Measurements from ENCODE around the gene SCNN1G.
A peak's percentile ranks its signal among the peaks of the same experiment; 100 is the strongest.

SCNN1G gene

GRCh38 chr16:23223368-23223767, 40.8 kb downstream of the SCNN1G start:
- DNase-seq (ENCODE audit: low read depth), result no peak
- H3K4me3 ChIP-seq (ENCODE audit: low read depth, low read length), result no peak overlapping the region
- no peak for TF ChIP-seq CTCF (IDR thresholded peaks at IDR 0.05; ENCODE audit: control insufficient read depth, extremely low read depth, insufficient read depth)

- no peak overlapping the region for H3K4me3 ChIP-seq (ENCODE audit: low read depth, low read length)
- TF ChIP-seq CTCF (IDR thresholded peaks at IDR 0.05; ENCODE audit: control insufficient read depth, extremely low read depth, insufficient read depth), result no peak
- no peak for DNase-seq (ENCODE audit: low read depth)
Observed at GRCh38 chr16:23225109-23225508, 42.6 kb downstream of the SCNN1G start.

GRCh38 chr16:23225634-23226033, 43.1 kb downstream of the SCNN1G start:
- H3K4me3 ChIP-seq (ENCODE audit: low read depth, low read length), result no peak overlapping the region
- no peak for DNase-seq (ENCODE audit: low read depth)
- TF ChIP-seq CTCF (IDR thresholded peaks at IDR 0.05; ENCODE audit: control insufficient read depth, extremely low read depth, insufficient read depth), result no peak

- no peak for TF ChIP-seq CTCF (IDR thresholded peaks at IDR 0.05; ENCODE audit: control insufficient read depth, extremely low read depth, insufficient read depth)
Observed at GRCh38 chr16:23227529-23227928, 45.0 kb downstream of the SCNN1G start.

GRCh38 chr16:23229714-23230113, 47.2 kb downstream of the SCNN1G start:
- DNase-seq (ENCODE audit: low read depth), result no peak
- H3K4me3 ChIP-seq (ENCODE audit: low read depth, low read length), result no peak overlapping the region
- no peak for TF ChIP-seq CTCF (IDR thresholded peaks at IDR 0.05; ENCODE audit: control insufficient read depth, extremely low read depth, insufficient read depth)

More at GRCh38 chr16:23227529-23227928, 45.0 kb downstream of the SCNN1G start:
- DNase-seq (ENCODE audit: low read depth), result no peak
- no peak overlapping the region for H3K4me3 ChIP-seq (ENCODE audit: low read depth, low read length)

- DNase-seq (ENCODE audit: low read depth), result peak; percentile 10
- TF ChIP-seq CTCF (IDR thresholded peaks at IDR 0.05; ENCODE audit: control insufficient read depth, extremely low read depth, insufficient read depth), result no peak
- no peak overlapping the region for H3K4me3 ChIP-seq (ENCODE audit: low read depth, low read length)
Observed at GRCh38 chr16:23232806-23233205, 50.3 kb downstream of the SCNN1G start.

GRCh38 chr16:23235176-23235575, 52.6 kb downstream of the SCNN1G start:
- DNase-seq (ENCODE audit: low read depth), result no peak

More at GRCh38 chr16:23235176-23235575, 52.6 kb downstream of the SCNN1G start:
- TF ChIP-seq CTCF (IDR thresholded peaks at IDR 0.05; ENCODE audit: control insufficient read depth, extremely low read depth, insufficient read depth), result no peak
- no peak overlapping the region for H3K4me3 ChIP-seq (ENCODE audit: low read depth, low read length)
